ENCODE data around the gene CAV3.
A peak's percentile ranks its signal among the peaks of the same experiment; 100 is the strongest.

The CAV3 gene

DNA sequence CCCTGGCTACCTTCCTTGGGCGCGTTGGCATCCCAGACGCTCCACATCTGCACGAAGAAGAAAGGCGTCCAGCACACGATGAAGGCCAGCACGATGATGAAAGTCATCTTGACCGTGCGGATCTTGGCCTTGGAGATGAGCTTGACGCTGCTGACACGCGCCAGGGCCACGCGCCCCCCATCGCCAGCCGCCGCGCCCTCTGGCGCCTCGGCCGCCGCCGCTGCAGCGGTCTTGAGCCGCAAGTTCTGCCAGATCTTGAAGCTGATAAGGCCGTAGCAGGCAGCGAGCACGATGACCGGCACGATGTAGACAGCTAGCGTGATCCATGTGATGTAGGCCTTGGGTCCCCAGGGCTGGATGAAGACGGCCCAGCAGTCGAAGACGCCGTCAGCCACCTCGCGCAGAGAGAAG is 33.7 kb downstream of the CAV3 start:
- Histone ChIP-seq H3K18ac (ENCODE audit: low read length) (no peak overlapping the region), H2AK5ac (ENCODE audit: low read length) (no peak overlapping the region), H3K79me1 (ENCODE audit: low read length) (no peaks in the 10 kb centered on the region), H3K79me2 (ENCODE audit: control insufficient read depth, insufficient read depth, low read length) (no peaks in the 10 kb centered on the region), H4K5ac (ENCODE audit: low read length) (no peak overlapping the region), H3K56ac (ENCODE audit: low read length) (no peak overlapping the region), H3K27ac (ENCODE audit: low read depth, low read length) (no peak overlapping the region), H2BK120ac (ENCODE audit: low read depth, low read length) (no peak overlapping the region), H3K9ac (ENCODE audit: low read length) (no peak overlapping the region), H3K4me2 (ENCODE audit: low read length) (no peak overlapping the region), H2BK5ac (ENCODE audit: low read length) (no peak overlapping the region), H4K8ac (ENCODE audit: low read depth, low read length) (no peak overlapping the region), H3K4me1 (ENCODE audit: control insufficient read depth, low read depth, low read length) (peaks cover 10% of the 10 kb centered on the region), H3K27me3 (ENCODE audit: insufficient read depth, low read length, poor library complexity) (peaks cover 10% of the 10 kb centered on the region), H3K4ac (ENCODE audit: low read depth, low read length) (no peak overlapping the region), H3K23ac (ENCODE audit: low read length) (no peak overlapping the region), H3K36me3 (ENCODE audit: control insufficient read depth, insufficient read depth, low read length) (no peaks in the 10 kb centered on the region), H2BK15ac (replicated peaks; ENCODE audit: low read depth) (no peak overlapping the region), H3K4me3 (ENCODE audit: low read length) (no peak overlapping the region)
- no peak for DNase-seq
- no CpG with 5 or more reads among the region's 37 CpGs for WGBS (ENCODE audit: extremely low coverage, insufficient coverage, low lambda C conversion rate)

- H2BK5ac ChIP-seq (ENCODE audit: low read length): no peak overlapping the region
- no CpG with 5 or more reads among the region's 74 CpGs for WGBS (ENCODE audit: extremely low coverage, insufficient coverage, low lambda C conversion rate)
- H3K18ac ChIP-seq (ENCODE audit: low read length): peak overlapping the region; percentile 10
- peak overlapping the region; percentile 79 for H3K4me2 ChIP-seq (ENCODE audit: low read length)
- no peaks in the 10 kb centered on the region for H3K79me1 ChIP-seq (ENCODE audit: low read length)
- no peaks in the 10 kb centered on the region for H3K36me3 ChIP-seq (ENCODE audit: control insufficient read depth, insufficient read depth, low read length)
- H3K79me2 ChIP-seq (ENCODE audit: control insufficient read depth, insufficient read depth, low read length): no peaks in the 10 kb centered on the region
- H2BK120ac ChIP-seq (ENCODE audit: low read depth, low read length): no peak overlapping the region
- H3K27me3 ChIP-seq (ENCODE audit: insufficient read depth, low read length, poor library complexity): peaks cover 10% of the 10 kb centered on the region
- H4K8ac ChIP-seq (ENCODE audit: low read depth, low read length): no peak overlapping the region
- peak; percentile 76 for DNase-seq
- H3K4ac ChIP-seq (ENCODE audit: low read depth, low read length): no peak overlapping the region
- peak overlapping the region; percentile 82 for H3K56ac ChIP-seq (ENCODE audit: low read length)
- H3K4me1 ChIP-seq (ENCODE audit: control insufficient read depth, low read depth, low read length): peaks cover 10% of the 10 kb centered on the region
- H2BK15ac ChIP-seq (replicated peaks; ENCODE audit: low read depth): no peak overlapping the region
- no peak overlapping the region for H3K27ac ChIP-seq (ENCODE audit: low read depth, low read length)
- H3K9ac ChIP-seq (ENCODE audit: low read length): peak overlapping the region; percentile 63
- peak overlapping the region; percentile 24 for H3K23ac ChIP-seq (ENCODE audit: low read length)
- no peak overlapping the region for H3K4me3 ChIP-seq (ENCODE audit: low read length)
- H4K5ac ChIP-seq (ENCODE audit: low read length): no peak overlapping the region
- no peak overlapping the region for H2AK5ac ChIP-seq (ENCODE audit: low read length)
Measured at GRCh38 chr3:8767667-8768363, 34.2 kb downstream of the CAV3 start.

- Histone ChIP-seq H4K5ac (ENCODE audit: low read length) (no peak overlapping the region), H3K27ac (ENCODE audit: low read depth, low read length) (no peak overlapping the region), H3K4me3 (ENCODE audit: low read length) (peak overlapping the region; percentile 15), H3K79me2 (ENCODE audit: control insufficient read depth, insufficient read depth, low read length) (no peaks in the 10 kb centered on the region), H2BK15ac (replicated peaks; ENCODE audit: low read depth) (no peak overlapping the region), H2BK5ac (ENCODE audit: low read length) (no peak overlapping the region), H3K27me3 (ENCODE audit: insufficient read depth, low read length, poor library complexity) (peaks cover 10% of the 10 kb centered on the region), H3K4ac (ENCODE audit: low read depth, low read length) (no peak overlapping the region), H3K36me3 (ENCODE audit: control insufficient read depth, insufficient read depth, low read length) (no peaks in the 10 kb centered on the region), H3K4me1 (ENCODE audit: control insufficient read depth, low read depth, low read length) (peaks cover 10% of the 10 kb centered on the region), H3K79me1 (ENCODE audit: low read length) (no peaks in the 10 kb centered on the region), H3K9ac (ENCODE audit: low read length) (peak overlapping the region; percentile 63), H3K18ac (ENCODE audit: low read length) (peak overlapping the region; percentile 10), H2BK120ac (ENCODE audit: low read depth, low read length) (no peak overlapping the region), H3K23ac (ENCODE audit: low read length) (peak overlapping the region; percentile 24), H3K4me2 (ENCODE audit: low read length) (peak overlapping the region; percentile 93), H3K56ac (ENCODE audit: low read length) (peak overlapping the region; percentile 87), H4K8ac (ENCODE audit: low read depth, low read length) (peak overlapping the region; percentile 30), H2AK5ac (ENCODE audit: low read length) (no peak overlapping the region)
- DNase-seq: no peak
- no CpG with 5 or more reads among the region's 36 CpGs for WGBS (ENCODE audit: extremely low coverage, insufficient coverage, low lambda C conversion rate)
Measured at GRCh38 chr3:8768364-8769087, 34.9 kb downstream of the CAV3 start.

DNA sequence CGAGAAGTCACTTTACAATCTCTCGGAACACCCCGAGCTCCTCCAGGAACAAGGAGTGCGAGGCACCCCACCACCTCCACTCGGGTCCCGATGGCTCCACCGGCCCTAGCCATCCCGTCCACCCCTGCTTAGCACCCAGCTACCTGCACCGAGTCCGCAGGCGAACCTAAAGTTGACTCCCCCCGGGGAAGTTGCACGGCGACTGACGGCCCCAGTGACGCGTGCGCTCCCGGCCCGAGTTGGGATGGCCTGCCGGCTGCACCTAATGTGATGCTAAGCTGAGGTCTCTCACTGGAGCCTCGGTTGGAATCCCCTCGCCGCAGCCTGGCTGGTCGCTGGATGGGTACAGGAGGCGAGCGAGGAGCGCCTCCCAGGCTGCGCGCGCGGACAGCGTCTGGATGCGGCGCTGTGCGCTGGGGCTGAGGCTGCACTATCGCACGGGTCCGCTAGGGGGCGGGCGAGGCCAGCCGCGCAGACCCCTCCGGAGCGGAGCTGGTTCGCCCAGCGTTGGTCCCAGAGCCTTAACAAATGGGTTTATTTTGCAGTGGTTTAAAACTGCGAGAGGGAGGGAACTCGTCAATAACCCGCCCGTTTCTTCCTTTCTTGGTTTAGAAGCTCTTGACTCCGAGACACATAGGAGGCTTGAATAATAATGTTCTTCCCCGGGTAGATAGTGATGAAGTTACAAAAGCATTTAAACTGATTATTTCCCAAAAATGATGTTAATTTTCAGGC is 35.7 kb downstream of the CAV3 start, which contains the start of gene OXTR:
Gene OXTR, minus strand, starts transcription at position 526 of the 735 bp plus-strand sequence. CDS start 1,426 bp downstream, outside the sequence.
- Histone ChIP-seq H3K4me2 (ENCODE audit: low read length) (peak within 1 kb of the TSS; percentile 93), H2BK5ac (ENCODE audit: low read length) (peak within 1 kb of the TSS; percentile 70), H3K4ac (ENCODE audit: low read depth, low read length) (no peak within 1 kb of the TSS), H3K36me3 (ENCODE audit: control insufficient read depth, insufficient read depth, low read length) (no peaks in the 10 kb centered on the region), H3K27me3 (ENCODE audit: insufficient read depth, low read length, poor library complexity) (peaks cover 10% of the 10 kb centered on the region), H4K5ac (ENCODE audit: low read length) (peak within 1 kb of the TSS; percentile 89), H3K27ac (ENCODE audit: low read depth, low read length) (no peak within 1 kb of the TSS), H2BK15ac (replicated peaks; ENCODE audit: low read depth) (no peak within 1 kb of the TSS), H3K18ac (ENCODE audit: low read length) (peak within 1 kb of the TSS; percentile 10), H3K4me1 (ENCODE audit: control insufficient read depth, low read depth, low read length) (peaks cover 10% of the 10 kb centered on the region), H3K4me3 (ENCODE audit: low read length) (peak within 1 kb of the TSS; percentile 15), H3K56ac (ENCODE audit: low read length) (peak within 1 kb of the TSS; percentile 87), H2AK5ac (ENCODE audit: low read length) (peak within 1 kb of the TSS; percentile 35), H3K23ac (ENCODE audit: low read length) (no peak within 1 kb of the TSS), H3K9ac (ENCODE audit: low read length) (peak within 1 kb of the TSS; percentile 63), H2BK120ac (ENCODE audit: low read depth, low read length) (no peak within 1 kb of the TSS), H4K8ac (ENCODE audit: low read depth, low read length) (peak within 1 kb of the TSS; percentile 30), H3K79me1 (ENCODE audit: low read length) (no peaks in the 10 kb centered on the region), H3K79me2 (ENCODE audit: control insufficient read depth, insufficient read depth, low read length) (no peaks in the 10 kb centered on the region)
- DNase-seq: peak; percentile 87
- WGBS (ENCODE audit: extremely low coverage, insufficient coverage, low lambda C conversion rate): no CpG with 5 or more reads among the region's 53 CpGs

DNA sequence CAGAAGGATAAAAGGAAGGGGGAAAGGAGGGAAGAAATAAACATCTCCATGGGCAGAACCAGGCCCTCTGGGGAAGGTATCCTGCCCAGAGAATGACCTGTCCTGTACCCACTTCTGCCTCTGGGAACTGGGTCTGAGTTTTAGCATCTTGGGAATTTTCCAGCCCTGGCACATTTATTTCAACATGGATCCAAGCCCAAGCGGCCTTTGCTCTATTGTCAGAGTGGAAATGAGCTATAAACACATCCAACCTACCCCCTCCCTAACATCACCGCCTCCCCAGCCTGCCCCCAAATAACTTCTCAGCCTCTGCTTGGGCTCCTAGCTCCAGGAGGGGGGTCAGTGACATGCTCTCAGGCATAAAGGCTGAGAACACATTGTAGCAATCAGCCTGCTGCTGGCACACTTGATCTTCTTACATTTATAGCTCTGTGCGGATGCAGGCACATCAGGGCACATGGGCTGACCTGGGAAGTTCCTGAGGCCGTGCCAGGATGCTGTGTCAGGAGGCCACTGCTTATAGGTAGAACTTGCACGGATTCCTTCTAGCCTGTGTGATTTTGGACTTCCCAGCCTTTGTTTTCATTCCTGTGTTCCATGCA is 40.4 kb downstream of the CAV3 start:
- Histone ChIP-seq H3K79me1 (ENCODE audit: low read length) (no peaks in the 10 kb centered on the region), H3K79me2 (ENCODE audit: control insufficient read depth, insufficient read depth, low read length) (no peaks in the 10 kb centered on the region), H3K23ac (ENCODE audit: low read length) (no peak overlapping the region), H2AK5ac (ENCODE audit: low read length) (no peak overlapping the region), H4K5ac (ENCODE audit: low read length) (no peak overlapping the region), H3K36me3 (ENCODE audit: control insufficient read depth, insufficient read depth, low read length) (no peaks in the 10 kb centered on the region), H3K4ac (ENCODE audit: low read depth, low read length) (no peak overlapping the region), H2BK15ac (replicated peaks; ENCODE audit: low read depth) (no peak overlapping the region), H4K8ac (ENCODE audit: low read depth, low read length) (no peak overlapping the region), H2BK5ac (ENCODE audit: low read length) (no peak overlapping the region), H2BK120ac (ENCODE audit: low read depth, low read length) (no peak overlapping the region), H3K56ac (ENCODE audit: low read length) (no peak overlapping the region), H3K4me3 (ENCODE audit: low read length) (no peak overlapping the region), H3K18ac (ENCODE audit: low read length) (no peak overlapping the region), H3K4me2 (ENCODE audit: low read length) (no peak overlapping the region), H3K27ac (ENCODE audit: low read depth, low read length) (no peak overlapping the region), H3K4me1 (ENCODE audit: control insufficient read depth, low read depth, low read length) (peaks cover 10% of the 10 kb centered on the region), H3K27me3 (ENCODE audit: insufficient read depth, low read length, poor library complexity) (peaks cover under 1% of the 10 kb centered on the region), H3K9ac (ENCODE audit: low read length) (no peak overlapping the region)
- DNase-seq: no peak
- WGBS (ENCODE audit: extremely low coverage, insufficient coverage, low lambda C conversion rate): no CpG with 5 or more reads among the region's 5 CpGs

All from mesendoderm (in vitro differentiated cells).